Skeletal muscle tissue (tissue), 4 donors: Measurements from ENCODE around the gene CD2AP. TPM values are rescaled to one million over a fixed set of nuclear protein-coding genes. Genes with fewer than 3 reads are reported as not detected.

Experiments used
- H3K27ac ChIP-seq: one replicate; pipeline ENCODE4 v1.7.0; 2013; ENCODE audit warnings: mild to moderate bottlenecking, low read depth, low read length, inconsistent platforms
- H3K27me3 ChIP-seq, 3 donors: one replicate each; pipeline ENCODE4 v1.7.0; 2013; ENCODE audit warnings: low read length in 3 of 3; ENCODE audit not compliant: control insufficient read depth in 3 of 3, insufficient read depth in 3 of 3
- H3K36me3 ChIP-seq, 3 donors: one replicate each; pipeline ENCODE4 v1.7.0; 2013; ENCODE audit warnings: low read length in 3 of 3; ENCODE audit not compliant: control insufficient read depth in 3 of 3, insufficient read depth in 3 of 3
- H3K4me1 ChIP-seq, 3 donors: one replicate each; pipeline ENCODE4 v1.7.0; 2013; ENCODE audit warnings: low read length in 3 of 3, mild to moderate bottlenecking in 3 of 3; ENCODE audit not compliant: control insufficient read depth in 3 of 3, insufficient read depth in 3 of 3
- H3K4me3 ChIP-seq, 3 donors: one replicate each; pipeline ENCODE4 v1.7.0; 2013; ENCODE audit warnings: low read length in 3 of 3
- H3K9ac ChIP-seq, 3 donors: one replicate each; pipeline ENCODE4 v1.7.0; 2013; ENCODE audit warnings: low read length in 3 of 3, mild to moderate bottlenecking in 3 of 3, moderate library complexity in 2 of 3, low read depth in 1 of 3
- H3K9me3 ChIP-seq, 3 donors: one replicate each; pipeline ENCODE4 v1.7.0; 2013; ENCODE audit warnings: low read length in 3 of 3; ENCODE audit not compliant: control insufficient read depth in 3 of 3
- total RNA-seq: library from RNA; depleted of rRNA; stranded (reverse); fragments of >200 nt; gene quantifications from one replicate; pipeline ENCODE4 v1.2.3, GENCODE V29; 2014
- donor health status: Osteomylitis.

Gene CD2AP
- total RNA-seq = 13.6 TPM

GRCh38 chr6:47477497-47478232 lies at the start of gene CD2AP:
Gene CD2AP (plus strand): TSS chr6:47477789. CDS start chr6:47478245, 456 bp downstream.
- Histone ChIP-seq H3K9me3 (no peaks in the 10 kb centered on the region), H3K27me3 (no peaks in the 10 kb centered on the region), H3K36me3 (no peaks in the 10 kb centered on the region), H3K27ac (peak within 1 kb of the TSS; percentile 81), H3K4me3 (peak within 1 kb of the TSS; percentile 86 to 90 (median 89)), H3K4me1 (peaks cover 2 to 9% (median 6%) of the 10 kb centered on the region in 3 donors), H3K9ac (peak within 1 kb of the TSS; percentile 81 to 88 (median 87))

GRCh38 chr6:47428288-47428687 lies 49.3 kb upstream of the CD2AP start:
- Histone ChIP-seq H3K9ac (no peak overlapping the region), H3K4me3 (no peak overlapping the region), H3K9me3 (peaks cover 0 to 3% (median 2%) of the 10 kb centered on the region in 3 donors), H3K27ac (no peak overlapping the region), H3K27me3 (no peaks in the 10 kb centered on the region), H3K36me3 (no peaks in the 10 kb centered on the region), H3K4me1 (no peaks in the 10 kb centered on the region)

GRCh38 chr6:47428746-47429664 lies 48.6 kb upstream of the CD2AP start:
- no peak overlapping the region for H3K9ac ChIP-seq
- no peaks in the 10 kb centered on the region for H3K27me3 ChIP-seq
- H3K9me3 ChIP-seq = peaks cover 0 to 3% (median 2%) of the 10 kb centered on the region in 3 donors
- no peaks in the 10 kb centered on the region for H3K36me3 ChIP-seq
- no peak overlapping the region for H3K27ac ChIP-seq
- H3K4me1 ChIP-seq = no peaks in the 10 kb centered on the region
- no peak overlapping the region for H3K4me3 ChIP-seq

GRCh38 chr6:47434372-47435253 lies 43.0 kb upstream of the CD2AP start:
- no peaks in the 10 kb centered on the region for H3K4me1 ChIP-seq
- H3K9me3 ChIP-seq = peaks cover 0 to 2% (median 0%) of the 10 kb centered on the region in 3 donors
- H3K27me3 ChIP-seq = no peaks in the 10 kb centered on the region
- H3K4me3 ChIP-seq = no peak overlapping the region
- no peak overlapping the region for H3K9ac ChIP-seq
- H3K27ac ChIP-seq = no peak overlapping the region
- no peaks in the 10 kb centered on the region for H3K36me3 ChIP-seq

GRCh38 chr6:47435254-47435612 lies 42.4 kb upstream of the CD2AP start:
- no peaks in the 10 kb centered on the region for H3K4me1 ChIP-seq
- no peak overlapping the region for H3K27ac ChIP-seq
- H3K4me3 ChIP-seq = no peak overlapping the region
- H3K27me3 ChIP-seq = no peaks in the 10 kb centered on the region
- H3K9me3 ChIP-seq = peaks cover 0 to 2% (median 0%) of the 10 kb centered on the region in 3 donors
- no peaks in the 10 kb centered on the region for H3K36me3 ChIP-seq
- H3K9ac ChIP-seq = no peak overlapping the region

- H3K4me1 ChIP-seq = no peaks in the 10 kb centered on the region
- H3K4me3 ChIP-seq = no peak overlapping the region
- H3K27ac ChIP-seq = no peak overlapping the region
- H3K36me3 ChIP-seq = no peaks in the 10 kb centered on the region
- H3K27me3 ChIP-seq = no peaks in the 10 kb centered on the region
- no peak overlapping the region for H3K9ac ChIP-seq
- no peaks in the 10 kb centered on the region for H3K9me3 ChIP-seq
These were observed 40.0 kb upstream of the CD2AP start for GRCh38 chr6:47437592-47437991.

- Histone ChIP-seq H3K4me3 (no peak overlapping the region), H3K36me3 (no peaks in the 10 kb centered on the region), H3K27me3 (no peaks in the 10 kb centered on the region), H3K4me1 (no peaks in the 10 kb centered on the region), H3K9me3 (no peaks in the 10 kb centered on the region), H3K27ac (no peak overlapping the region), H3K9ac (no peak overlapping the region)
These were observed 38.9 kb upstream of the CD2AP start for GRCh38 chr6:47438481-47439347.

- Histone ChIP-seq H3K9me3 (no peaks in the 10 kb centered on the region), H3K4me3 (no peak overlapping the region), H3K4me1 (no peaks in the 10 kb centered on the region), H3K27me3 (no peaks in the 10 kb centered on the region), H3K9ac (no peak overlapping the region), H3K27ac (no peak overlapping the region), H3K36me3 (no peaks in the 10 kb centered on the region)
These were observed 38.3 kb upstream of the CD2AP start for GRCh38 chr6:47439348-47439668.

- no peaks in the 10 kb centered on the region for H3K4me1 ChIP-seq
- no peaks in the 10 kb centered on the region for H3K9me3 ChIP-seq
- H3K27ac ChIP-seq = no peak overlapping the region
- no peak overlapping the region for H3K4me3 ChIP-seq
- no peaks in the 10 kb centered on the region for H3K36me3 ChIP-seq
- no peak overlapping the region for H3K9ac ChIP-seq
- no peaks in the 10 kb centered on the region for H3K27me3 ChIP-seq
These were observed 36.9 kb upstream of the CD2AP start for GRCh38 chr6:47440719-47441118.
